Peyer's patch (tissue), 4 donors: Measurements from ENCODE around the gene EFS. TPM values are rescaled to one million over a fixed set of nuclear protein-coding genes. Genes with fewer than 3 reads are reported as not detected.

Experiments used
- DNase-seq, 3 donors: peaks; one replicate each; pipeline ENCODE4 v3.0.0-alpha.2; 2017 to 2019
- H3K27ac ChIP-seq, 4 donors: fragments of 200-600 bp; sonication (generic); one replicate each; pipeline ENCODE4 v1.5.1; 2016 to 2019
- H3K27me3 ChIP-seq, 2 donors: fragments of 200-600 bp; sonication (generic); one replicate each; pipeline ENCODE4 v1.5.1; 2019
- H3K36me3 ChIP-seq, 3 donors: fragments of 200-600 bp; sonication (generic); one replicate each; pipeline ENCODE4 v1.5.1; 2016 to 2019
- H3K4me1 ChIP-seq, 4 donors: fragments of 200-600 bp; sonication (generic); one replicate each; pipeline ENCODE4 v1.5.1; 2016 to 2019
- H3K4me3 ChIP-seq, 4 donors: fragments of 200-600 bp; sonication (generic); 1 replicate in 3 of 4; 2 replicates in 1 of 4; pipeline ENCODE4 v1.5.1; 2016 to 2019; ENCODE audit warnings: mild to moderate bottlenecking in 1 of 4
- H3K9me3 ChIP-seq, 4 donors: fragments of 200-600 bp; sonication (generic); one replicate each; pipeline ENCODE4 v1.5.1; 2016 to 2019; ENCODE audit warnings: mild to moderate bottlenecking in 1 of 4
- POLR2A ChIP-seq, 2 donors: fragments of 450-650 bp; IDR thresholded peaks; one replicate each; pipeline ENCODE4 v1.5.1; 2017; ENCODE audit warnings: antibody characterized with exemption in 2 of 2, mild to moderate bottlenecking in 2 of 2, moderate library complexity in 2 of 2
- total RNA-seq, 4 donors: library from RNA; depleted of rRNA; stranded (reverse); fragments of >200 nt; gene quantifications; one replicate each; pipeline ENCODE4 v1.1.0, GENCODE V29; 2016
- TF ChIP-seq, protein P1 (sequence below), 6 experiments: fragments of 450-650 bp in 4 of 6; fragments of 200-600 bp in 2 of 6; sonication (generic) in 1 of 6; IDR thresholded peaks; one replicate each; pipeline ENCODE4 v1.5.1; 2017 to 2019; ENCODE audit warnings: antibody characterized with exemption in 6 of 6, mild to moderate bottlenecking in 3 of 6, moderate library complexity in 1 of 6

EFS gene
- total RNA-seq, 4 donors from 2014 or later = 2.1 to 4.4 (median 4.1) TPM; not detected in 1

DNA sequence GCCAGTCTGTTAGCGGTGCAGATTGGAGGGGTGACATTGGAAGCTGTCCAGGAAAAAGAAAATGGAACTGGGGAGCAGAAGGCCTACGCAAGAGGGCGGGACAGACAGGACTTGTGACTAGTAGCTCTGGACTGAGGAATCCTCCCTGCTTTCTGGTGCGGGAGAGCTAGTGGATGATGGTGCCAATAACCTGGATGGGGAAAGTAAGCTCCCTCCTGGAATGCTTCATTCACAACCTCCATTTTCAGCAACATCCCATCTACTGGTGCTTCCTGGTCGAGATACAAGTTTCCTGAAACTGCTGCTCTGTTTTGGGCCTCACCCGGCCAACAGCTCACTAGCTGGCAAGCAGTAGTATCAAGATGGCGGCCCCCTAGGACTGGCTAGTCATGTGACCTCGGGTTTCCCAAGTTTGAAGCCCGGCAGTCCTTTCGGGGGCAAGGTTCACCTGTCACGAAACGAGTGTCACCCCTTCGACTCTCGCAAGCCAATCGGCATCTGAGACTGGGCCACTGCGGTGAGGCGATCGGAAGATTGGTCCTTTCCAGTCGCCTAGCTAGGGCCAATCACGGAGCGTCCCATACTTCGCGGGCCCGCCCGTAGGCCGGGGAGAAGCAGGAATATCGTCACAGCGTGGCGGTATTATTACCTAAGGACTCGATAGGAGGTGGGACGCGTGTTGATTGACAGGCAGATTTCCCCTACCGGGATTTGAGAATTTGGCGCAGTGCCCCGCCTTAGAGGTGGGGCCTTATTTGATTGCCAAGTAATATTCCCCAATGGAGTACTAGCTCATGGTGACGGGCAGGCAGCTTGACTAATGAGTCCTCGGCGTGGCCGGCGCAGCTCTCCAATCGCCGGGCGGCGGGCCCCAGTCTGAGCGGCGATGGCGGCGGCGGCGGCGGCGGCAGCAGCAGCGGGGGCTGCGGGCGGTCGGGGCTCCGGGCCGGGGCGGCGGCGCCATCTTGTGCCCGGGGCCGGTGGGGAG lies 44.1 kb downstream of the EFS start, which contains the start of gene PABPN1:
Gene PABPN1 (plus strand): TSS at position 874 of the 988 bp plus-strand sequence. CDS start 13 bp downstream, at position 887.
- Histone ChIP-seq H3K4me1 (peaks cover 0 to 20% (median 11%) of the 10 kb centered on the region in 4 donors), H3K9me3 (no peaks in the 10 kb centered on the region), H3K27ac (peak within 1 kb of the TSS; percentile 94 to 99 (median 96)), H3K4me3 (peak within 1 kb of the TSS; percentile 94 to 100 (median 98)), H3K27me3 (no peaks in the 10 kb centered on the region), H3K36me3 (peaks cover 0 to 34% (median 0%) of the 10 kb centered on the region in 3 donors)
- peak; percentile 35 to 36 for TF ChIP-seq POLR2A (IDR thresholded peaks at IDR 0.05)
- TF ChIP-seq, protein P1, sequence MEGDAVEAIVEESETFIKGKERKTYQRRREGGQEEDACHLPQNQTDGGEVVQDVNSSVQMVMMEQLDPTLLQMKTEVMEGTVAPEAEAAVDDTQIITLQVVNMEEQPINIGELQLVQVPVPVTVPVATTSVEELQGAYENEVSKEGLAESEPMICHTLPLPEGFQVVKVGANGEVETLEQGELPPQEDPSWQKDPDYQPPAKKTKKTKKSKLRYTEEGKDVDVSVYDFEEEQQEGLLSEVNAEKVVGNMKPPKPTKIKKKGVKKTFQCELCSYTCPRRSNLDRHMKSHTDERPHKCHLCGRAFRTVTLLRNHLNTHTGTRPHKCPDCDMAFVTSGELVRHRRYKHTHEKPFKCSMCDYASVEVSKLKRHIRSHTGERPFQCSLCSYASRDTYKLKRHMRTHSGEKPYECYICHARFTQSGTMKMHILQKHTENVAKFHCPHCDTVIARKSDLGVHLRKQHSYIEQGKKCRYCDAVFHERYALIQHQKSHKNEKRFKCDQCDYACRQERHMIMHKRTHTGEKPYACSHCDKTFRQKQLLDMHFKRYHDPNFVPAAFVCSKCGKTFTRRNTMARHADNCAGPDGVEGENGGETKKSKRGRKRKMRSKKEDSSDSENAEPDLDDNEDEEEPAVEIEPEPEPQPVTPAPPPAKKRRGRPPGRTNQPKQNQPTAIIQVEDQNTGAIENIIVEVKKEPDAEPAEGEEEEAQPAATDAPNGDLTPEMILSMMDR (IDR thresholded peaks at IDR 0.05) = peak in 1 of 6 experiments; percentile 2
- DNase-seq = peak; percentile 98 to 100 (median 98)

DNA sequence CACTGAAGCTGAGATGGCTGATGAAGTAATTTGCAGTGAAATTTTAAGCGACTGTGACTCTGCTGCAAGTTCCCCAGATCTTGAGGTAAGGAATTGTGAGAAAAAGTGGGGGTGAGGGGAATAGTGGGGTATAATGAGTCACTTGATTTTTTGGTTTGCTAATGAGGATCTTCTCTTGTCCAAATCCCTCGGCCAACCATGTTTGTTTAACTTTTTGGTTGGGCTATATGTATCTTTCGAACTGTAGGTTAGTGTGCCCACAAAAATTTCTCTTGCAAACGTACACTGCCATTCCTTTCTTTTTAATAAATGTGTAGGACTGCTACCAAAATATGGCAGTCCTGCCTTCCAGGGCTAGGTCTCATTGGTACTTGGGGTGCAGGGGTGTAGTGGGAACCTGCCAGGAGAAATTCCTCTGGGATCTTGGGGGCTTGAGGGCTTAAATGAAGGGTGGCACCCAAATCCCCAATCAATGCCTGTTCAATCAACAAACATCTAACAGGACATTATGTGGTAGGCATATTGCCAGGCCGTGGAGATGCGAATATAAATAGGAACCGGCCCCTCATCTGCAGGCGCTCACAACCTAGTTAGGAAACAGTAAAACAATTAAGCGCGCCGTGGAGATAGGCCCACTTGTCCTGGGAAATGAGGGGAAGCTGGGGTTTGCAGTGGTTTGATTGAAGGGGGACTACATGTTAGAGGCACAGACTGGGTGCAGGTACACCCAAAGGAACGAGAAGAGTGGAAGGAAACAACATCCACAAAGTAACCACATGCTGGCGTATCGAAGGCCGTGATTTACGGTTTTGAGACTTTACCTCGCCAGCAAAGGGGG lies 45.0 kb downstream of the EFS start:
- no peak for DNase-seq
- TF ChIP-seq POLR2A (IDR thresholded peaks at IDR 0.05) = no peak
- TF ChIP-seq, protein P1 (IDR thresholded peaks at IDR 0.05) = no peak

DNA sequence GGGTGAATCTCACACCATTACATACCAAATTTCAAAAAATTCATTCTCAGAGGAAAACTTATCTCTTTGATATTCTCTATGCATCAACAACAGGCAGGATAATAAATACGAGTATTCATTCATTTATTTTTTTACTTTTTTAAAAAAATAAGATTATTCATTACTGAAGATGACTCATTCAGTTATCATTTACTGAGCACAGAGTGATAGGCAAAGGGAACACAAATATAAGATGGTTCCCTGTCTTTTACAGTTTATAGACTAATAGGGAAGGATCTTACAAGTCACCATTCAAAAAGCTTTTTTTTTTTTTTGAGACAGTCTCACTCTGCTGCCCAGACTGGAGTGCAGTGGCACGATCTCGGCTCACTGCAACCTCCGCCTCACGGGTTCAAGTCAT lies 48.7 kb downstream of the EFS start:
- Histone ChIP-seq H3K4me1 (peaks cover 0 to 6% (median 2%) of the 10 kb centered on the region in 4 donors), H3K27me3 (no peaks in the 10 kb centered on the region), H3K4me3 (no peak overlapping the region), H3K36me3 (peaks cover 0 to 6% (median 0%) of the 10 kb centered on the region in 3 donors), H3K9me3 (no peaks in the 10 kb centered on the region), H3K27ac (no peak overlapping the region)
- no peak for DNase-seq
- TF ChIP-seq, protein P1 (IDR thresholded peaks at IDR 0.05) = no peak
- no peak for TF ChIP-seq POLR2A (IDR thresholded peaks at IDR 0.05)

More for the DNA sequence above, 45.0 kb downstream of the EFS start:
- H3K36me3 ChIP-seq = peaks cover 0 to 29% (median 0%) of the 10 kb centered on the region in 3 donors
- H3K9me3 ChIP-seq = no peaks in the 10 kb centered on the region
- peak overlapping the region; percentile 80 to 99 (median 92) for H3K27ac ChIP-seq
- H3K4me1 ChIP-seq = peaks cover 0 to 20% (median 11%) of the 10 kb centered on the region in 4 donors
- no peaks in the 10 kb centered on the region for H3K27me3 ChIP-seq
- H3K4me3 ChIP-seq = peak overlapping the region; percentile 37 to 99 (median 49)

DNA sequence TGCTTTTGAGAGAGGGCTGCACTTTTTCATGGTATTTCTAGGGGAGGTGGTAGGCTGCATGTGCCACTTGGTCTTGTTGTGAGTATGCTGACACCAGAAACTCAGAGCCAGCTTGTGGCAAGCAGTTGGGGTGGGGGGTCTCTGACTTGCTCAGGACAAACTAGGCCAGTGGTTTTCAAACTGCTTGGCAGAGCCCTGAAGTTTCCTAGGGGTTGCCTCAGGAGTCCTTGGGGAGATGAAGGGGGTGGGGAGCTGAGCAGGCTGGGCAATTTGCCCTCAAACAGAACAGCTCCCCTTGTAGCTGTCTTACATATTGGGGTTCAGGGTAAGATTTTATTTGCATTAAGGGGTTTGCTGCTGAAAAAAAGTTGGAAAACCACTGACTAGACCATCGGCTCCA lies 54.4 kb downstream of the EFS start:
- Histone ChIP-seq H3K27ac (no peak overlapping the region), H3K4me1 (peaks cover 0 to 36% (median 4%) of the 10 kb centered on the region in 4 donors), H3K4me3 (no peak overlapping the region), H3K27me3 (no peaks in the 10 kb centered on the region), H3K9me3 (no peaks in the 10 kb centered on the region), H3K36me3 (peaks cover 0 to 36% (median 0%) of the 10 kb centered on the region in 3 donors)
- DNase-seq = no peak
- TF ChIP-seq, protein P1 (IDR thresholded peaks at IDR 0.05) = no peak
- TF ChIP-seq POLR2A (IDR thresholded peaks at IDR 0.05) = no peak
